Kidney (tissue), 14 donors: Measurements from ENCODE around the gene COG7. TPM values are rescaled to one million over a fixed set of nuclear protein-coding genes. Genes with fewer than 3 reads are reported as not detected.

Source experiments
- DNase-seq, 5 donors: peaks; one replicate each; pipeline ENCODE4 v3.0.0-alpha.2; 2013 to 2020
- FAIRE-seq: peaks from 2 replicates; lab custom pipeline; 2012; peaks lifted over from hg19 to GRCh38; lab: Jason Lieb, UNC
- H3K27ac ChIP-seq, 2 donors: one replicate each; pipeline ENCODE4 v1.7.0; 2013; ENCODE audit warnings: low read depth in 2 of 2, low read length in 2 of 2, inconsistent platforms in 1 of 2
- H3K27me3 ChIP-seq: one replicate; pipeline ENCODE4 v1.7.1; 2013; ENCODE audit warnings: low read length, inconsistent platforms; ENCODE audit not compliant: control insufficient read depth, insufficient read depth
- H3K36me3 ChIP-seq, 3 donors: one replicate each; pipeline versions ENCODE4 v1.7.0 to v1.7.1; 2013; ENCODE audit warnings: low read length in 3 of 3, control low read depth in 1 of 3, inconsistent platforms in 1 of 3; ENCODE audit not compliant: insufficient read depth in 3 of 3, control insufficient read depth in 2 of 3
- H3K4me1 ChIP-seq, 3 donors: one replicate each; pipeline versions ENCODE4 v1.7.0 to v1.7.1; 2013; ENCODE audit warnings: low read length in 3 of 3, inconsistent platforms in 1 of 3, low read depth in 1 of 3; ENCODE audit not compliant: control insufficient read depth in 2 of 3, insufficient read depth in 2 of 3
- H3K4me3 ChIP-seq, 3 donors: one replicate each; pipeline versions ENCODE4 v1.7.0 to v1.8.1; 2013; ENCODE audit warnings: low read length in 3 of 3, control low read depth in 1 of 3, inconsistent platforms in 1 of 3
- H3K9ac ChIP-seq, 3 donors: one replicate each; pipeline versions ENCODE4 v1.7.0 to v1.7.1; 2013; ENCODE audit warnings: low read length in 3 of 3, control low read depth in 1 of 3, inconsistent platforms in 1 of 3
- H3K9me3 ChIP-seq, 3 donors: one replicate each; pipeline versions ENCODE4 v1.7.0 to v1.7.1; 2013; ENCODE audit warnings: low read length in 3 of 3, control low read depth in 1 of 3, inconsistent platforms in 1 of 3; ENCODE audit not compliant: control insufficient read depth in 2 of 3, insufficient read depth in 1 of 3
- intact Hi-C: fragments of 100-400 bp; cut with DNase I; formaldehyde crosslinking; loops from one replicate; pipeline ENCODE4 v1.11.1; 2022
- polyA plus RNA-seq: library from polyadenylated mRNA; stranded (reverse); fragments of 350-450 nt; fragmentation: Illumina TruSeq; extraction: RNeasy Lipid Tissue Mini Kit (QIAGEN cat#74804); gene quantifications from one replicate; pipeline ENCODE4 v1.2.3, GENCODE V29; 2014; ENCODE audit warnings: low read depth, low replicate concordance; ENCODE audit not compliant: insufficient read depth
- total RNA-seq: library from RNA; stranded (reverse); fragmentation: NEBNext Ultra II Directional; extraction: Animal tissue kit (Norgen Biotek cat#: 25700); gene quantifications from one replicate; pipeline ENCODE4 v1.2.1, GENCODE V29; 2021
- TF ChIP-seq, protein P1 (sequence below): IDR thresholded peaks from 3 replicates; pipeline ENCODE4 v1.5.1; 2012; ENCODE audit warnings: mild to moderate bottlenecking, moderate library complexity, borderline replicate concordance; ENCODE audit not compliant: insufficient read depth; ENCODE audit errors: extremely low read depth
- donor health status: control.
- donor health status: control.
- donor health status: control.
- donor health status: control.
- donor health status: control.
- donor health status: DM: yes; HTN: yes; CAD: no.
- donor health status: Normal renal cell carcinoma (clear cell type).

The COG7 gene
- total and polyA plus RNA-seq, 2 donors from 2014 or later, result 25.2 to 27.0 TPM

DNA sequence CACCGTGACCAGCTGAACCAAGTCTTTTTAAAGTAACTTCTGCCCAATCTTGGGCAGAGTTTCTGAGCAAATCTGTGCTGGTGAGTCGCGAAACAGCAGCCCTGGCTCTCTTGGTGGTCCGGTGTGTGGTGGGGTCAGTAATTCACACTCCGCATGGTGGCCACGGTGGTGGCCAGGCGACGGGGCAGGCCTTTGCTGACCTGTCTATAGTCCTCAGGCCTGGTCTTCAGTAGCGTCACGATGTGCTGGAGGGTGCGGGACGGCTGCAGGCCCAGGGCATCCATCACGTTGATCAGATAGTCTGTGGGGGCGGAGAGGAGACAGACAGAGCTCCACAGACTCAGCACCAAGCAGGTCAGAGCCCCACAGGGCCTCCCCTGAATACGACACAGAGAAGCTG is 64.2 kb downstream of the COG7 start:
- H3K36me3 ChIP-seq, result peaks cover 9 to 38% (median 14%) of the 10 kb centered on the region in 3 donors
- FAIRE-seq, result no peak
- intact Hi-C loops, result no loop called here
- H3K4me3 ChIP-seq, result no peak overlapping the region
- H3K27me3 ChIP-seq, result no peaks in the 10 kb centered on the region
- H3K9me3 ChIP-seq, result no peaks in the 10 kb centered on the region
- no peaks in the 10 kb centered on the region for H3K4me1 ChIP-seq
- no peak overlapping the region for H3K27ac ChIP-seq
- no peak overlapping the region for H3K9ac ChIP-seq
- TF ChIP-seq, protein P1, sequence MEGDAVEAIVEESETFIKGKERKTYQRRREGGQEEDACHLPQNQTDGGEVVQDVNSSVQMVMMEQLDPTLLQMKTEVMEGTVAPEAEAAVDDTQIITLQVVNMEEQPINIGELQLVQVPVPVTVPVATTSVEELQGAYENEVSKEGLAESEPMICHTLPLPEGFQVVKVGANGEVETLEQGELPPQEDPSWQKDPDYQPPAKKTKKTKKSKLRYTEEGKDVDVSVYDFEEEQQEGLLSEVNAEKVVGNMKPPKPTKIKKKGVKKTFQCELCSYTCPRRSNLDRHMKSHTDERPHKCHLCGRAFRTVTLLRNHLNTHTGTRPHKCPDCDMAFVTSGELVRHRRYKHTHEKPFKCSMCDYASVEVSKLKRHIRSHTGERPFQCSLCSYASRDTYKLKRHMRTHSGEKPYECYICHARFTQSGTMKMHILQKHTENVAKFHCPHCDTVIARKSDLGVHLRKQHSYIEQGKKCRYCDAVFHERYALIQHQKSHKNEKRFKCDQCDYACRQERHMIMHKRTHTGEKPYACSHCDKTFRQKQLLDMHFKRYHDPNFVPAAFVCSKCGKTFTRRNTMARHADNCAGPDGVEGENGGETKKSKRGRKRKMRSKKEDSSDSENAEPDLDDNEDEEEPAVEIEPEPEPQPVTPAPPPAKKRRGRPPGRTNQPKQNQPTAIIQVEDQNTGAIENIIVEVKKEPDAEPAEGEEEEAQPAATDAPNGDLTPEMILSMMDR, result no peak
- peak in 1 of 5 donors; percentile 45 for DNase-seq

DNA sequence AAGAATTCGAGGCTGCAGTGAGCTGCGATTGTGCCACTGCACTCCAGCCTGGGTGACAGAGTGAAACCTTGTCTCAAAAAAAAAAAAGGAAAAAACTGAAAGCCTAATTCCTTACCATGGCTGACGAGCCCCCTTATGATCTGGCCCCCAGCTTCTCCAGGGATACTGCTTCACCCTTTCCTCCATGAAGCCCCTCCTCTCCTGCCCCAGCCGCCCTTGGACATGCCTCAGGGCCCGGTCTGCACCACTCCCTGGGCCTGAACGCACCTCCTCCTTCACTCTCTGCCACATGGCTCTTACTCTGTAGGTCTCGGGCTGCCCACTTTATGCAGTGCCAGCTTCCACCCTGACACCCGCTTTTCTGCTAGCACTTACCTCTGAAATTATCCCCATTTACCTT is 65.3 kb downstream of the COG7 start:
- intact Hi-C loops, result no loop called here
- TF ChIP-seq, protein P1, result no peak
- Histone ChIP-seq H3K9me3 (no peaks in the 10 kb centered on the region), H3K36me3 (peaks cover 7 to 31% (median 14%) of the 10 kb centered on the region in 3 donors), H3K4me3 (no peak overlapping the region), H3K27me3 (no peaks in the 10 kb centered on the region), H3K9ac (no peak overlapping the region), H3K27ac (no peak overlapping the region), H3K4me1 (no peaks in the 10 kb centered on the region)
- DNase-seq, result peak in 1 of 5 donors; percentile 60
- no peak for FAIRE-seq

DNA sequence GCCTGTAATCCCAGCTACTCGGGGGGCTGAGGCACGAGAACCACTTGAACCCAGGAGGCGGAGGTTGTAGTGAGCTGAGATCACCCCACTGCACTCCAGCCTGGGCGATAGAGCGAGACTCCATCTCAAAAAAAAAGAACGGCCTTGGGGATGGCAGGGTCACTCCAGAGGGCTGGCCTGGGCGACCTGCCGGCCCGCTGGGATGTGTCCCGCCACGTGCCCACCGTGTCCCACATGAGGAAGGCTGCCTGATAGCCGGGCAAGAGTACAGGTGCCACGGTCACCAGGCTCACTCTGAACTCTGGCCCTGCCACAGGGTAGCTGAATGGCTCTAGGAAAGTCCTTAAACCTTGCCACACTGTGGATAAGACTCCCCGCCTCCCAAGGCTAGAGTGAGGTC is 67.5 kb downstream of the COG7 start:
- FAIRE-seq (no peak), DNase-seq (peak in 1 of 5 donors; percentile 37)
- intact Hi-C loops, result no loop called here
- no peaks in the 10 kb centered on the region for H3K27me3 ChIP-seq
- no peak overlapping the region for H3K9ac ChIP-seq
- H3K4me3 ChIP-seq, result no peak overlapping the region
- no peak overlapping the region for H3K27ac ChIP-seq
- no peaks in the 10 kb centered on the region for H3K9me3 ChIP-seq
- H3K4me1 ChIP-seq, result no peaks in the 10 kb centered on the region
- peaks cover 0 to 11% (median 2%) of the 10 kb centered on the region in 3 donors for H3K36me3 ChIP-seq
- TF ChIP-seq, protein P1, result no peak

DNA sequence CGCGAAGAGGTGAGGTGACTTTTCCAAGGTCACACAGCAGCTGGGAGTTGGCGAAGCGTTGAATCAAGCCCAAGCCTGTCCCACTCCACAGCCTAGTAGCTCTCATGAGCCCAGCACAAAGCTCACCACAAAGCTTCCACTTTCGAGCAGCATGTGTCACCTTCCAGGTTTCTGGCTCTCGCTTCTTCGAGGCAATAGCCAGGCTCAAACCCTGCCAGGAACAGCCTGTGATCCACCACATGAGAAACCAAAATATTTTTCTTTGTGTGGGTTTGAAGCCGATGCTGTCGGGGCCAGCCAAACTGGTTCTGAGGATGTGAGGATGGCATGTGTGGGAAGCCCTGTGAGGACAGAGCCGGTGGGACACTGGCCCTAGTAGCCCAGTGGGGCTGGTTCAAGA is 68.1 kb downstream of the COG7 start:
- H3K36me3 ChIP-seq, result peaks cover 0 to 9% (median 2%) of the 10 kb centered on the region in 3 donors
- no peaks in the 10 kb centered on the region for H3K27me3 ChIP-seq
- no peaks in the 10 kb centered on the region for H3K4me1 ChIP-seq
- FAIRE-seq (no peak), DNase-seq (peak in 1 of 5 donors; percentile 33)
- intact Hi-C loops, result no loop called here
- H3K4me3 ChIP-seq, result no peak overlapping the region
- no peak overlapping the region for H3K27ac ChIP-seq
- H3K9me3 ChIP-seq, result no peaks in the 10 kb centered on the region
- no peak overlapping the region for H3K9ac ChIP-seq
- TF ChIP-seq, protein P1, result no peak
